Lower lobe of right lung (tissue), 2 donors: ENCODE results near the gene GNAQ. TPM values are rescaled to one million over a fixed set of nuclear protein-coding genes. Genes with fewer than 3 reads are reported as not detected.

Source experiments
- ATAC-seq, 2 donors: fragments of 200-7000 bp; cut with Tn5 transposase; one replicate each; pipeline ENCODE4 v1.9.1; 2020 to 2022; ENCODE audit warnings: mild to moderate bottlenecking in 2 of 2, moderate library complexity in 2 of 2
- DNase-seq: peaks from one replicate; pipeline ENCODE4 v3.0.0-alpha.2; 2020
- H3K27ac ChIP-seq: fragments of 200-600 bp; one replicate; pipeline ENCODE4 v1.8.0; 2022
- H3K27me3 ChIP-seq: fragments of 200-600 bp; one replicate; pipeline ENCODE4 v1.8.0; 2022; ENCODE audit warnings: low read depth
- H3K36me3 ChIP-seq: fragments of 200-600 bp; one replicate; pipeline ENCODE4 v1.8.0; 2022; ENCODE audit warnings: mild to moderate bottlenecking
- H3K4me1 ChIP-seq: fragments of 200-600 bp; one replicate; pipeline ENCODE4 v1.8.0; 2022
- H3K4me3 ChIP-seq: fragments of 200-600 bp; one replicate; pipeline ENCODE4 v1.8.0; 2022; ENCODE audit warnings: mild to moderate bottlenecking
- H3K9me3 ChIP-seq: fragments of 200-600 bp; one replicate; pipeline ENCODE4 v1.8.0; 2022
- CTCF ChIP-seq: fragments of 200-600 bp; IDR thresholded peaks from one replicate; pipeline ENCODE4 v1.8.0; 2022; ENCODE audit warnings: antibody characterized with exemption, mild to moderate bottlenecking
- intact Hi-C: fragments of 100-400 bp; cut with DNase I; formaldehyde crosslinking; loops from one replicate; pipeline ENCODE4 v1.11.0; 2022
- total RNA-seq: library from RNA; stranded (reverse); fragmentation: NEBNext Ultra II Directional; extraction: Animal tissue kit (Norgen Biotek cat#: 25700); gene quantifications from one replicate; pipeline ENCODE4 v1.2.1, GENCODE V29; 2021
- donor health status: DM: no; HTN: yes; CAD: no; lungs with severe emphysema.

Gene GNAQ
- total RNA-seq, 1 donor from 2014 or later = 130 TPM

- DNase-seq = no peak
- peaks cover 25% of the 10 kb centered on the region for H3K4me1 ChIP-seq
- peaks cover 42% of the 10 kb centered on the region for H3K36me3 ChIP-seq
- no peaks in the 10 kb centered on the region for H3K9me3 ChIP-seq
- ATAC-seq = no peak
- intact Hi-C loops = no loop called here
- H3K27ac ChIP-seq = no peak overlapping the region
- no peak overlapping the region for H3K4me3 ChIP-seq
- no peaks in the 10 kb centered on the region for H3K27me3 ChIP-seq
- TF ChIP-seq CTCF = no peak
Measured at GRCh38 chr9:77810637-77811119, 220.9 kb downstream of the GNAQ start.

- intact Hi-C loops = no loop called here
- Histone ChIP-seq H3K9me3 (no peaks in the 10 kb centered on the region), H3K4me3 (no peak overlapping the region), H3K27me3 (no peaks in the 10 kb centered on the region), H3K36me3 (peaks cover 35% of the 10 kb centered on the region), H3K27ac (no peak overlapping the region), H3K4me1 (peaks cover 25% of the 10 kb centered on the region)
- DNase-seq = no peak
- no peak for ATAC-seq
- no peak for TF ChIP-seq CTCF
Measured at GRCh38 chr9:77810047-77810446, 221.6 kb downstream of the GNAQ start.

- Histone ChIP-seq H3K9me3 (no peaks in the 10 kb centered on the region), H3K27ac (no peak overlapping the region), H3K36me3 (peaks cover 30% of the 10 kb centered on the region), H3K27me3 (no peaks in the 10 kb centered on the region), H3K4me1 (peaks cover 25% of the 10 kb centered on the region), H3K4me3 (no peak overlapping the region)
- ATAC-seq = no peak
- intact Hi-C loops = no loop called here
- no peak for DNase-seq
- no peak for TF ChIP-seq CTCF
Measured at GRCh38 chr9:77809552-77809951, 222.1 kb downstream of the GNAQ start.

GRCh38 chr9:77808751-77809081 lies 222.9 kb downstream of the GNAQ start:
- Histone ChIP-seq H3K4me1 (peaks cover 27% of the 10 kb centered on the region), H3K9me3 (no peaks in the 10 kb centered on the region), H3K4me3 (no peak overlapping the region), H3K36me3 (peaks cover 25% of the 10 kb centered on the region), H3K27me3 (no peaks in the 10 kb centered on the region), H3K27ac (no peak overlapping the region)
- intact Hi-C loops = no loop called here
- no peak for DNase-seq
- no peak for TF ChIP-seq CTCF
- no peak for ATAC-seq

GRCh38 chr9:77807846-77808750 lies 223.5 kb downstream of the GNAQ start:
- no peak for DNase-seq
- no peak for ATAC-seq
- Histone ChIP-seq H3K4me3 (no peak overlapping the region), H3K36me3 (peaks cover 18% of the 10 kb centered on the region), H3K9me3 (no peaks in the 10 kb centered on the region), H3K27ac (no peak overlapping the region), H3K27me3 (no peaks in the 10 kb centered on the region), H3K4me1 (peaks cover 33% of the 10 kb centered on the region)
- intact Hi-C loops = no loop called here
- TF ChIP-seq CTCF = no peak
